GM21515 (cell line): ENCODE data around the gene C5AR1.
"Not testable (repeated sequence)": the region's sequence is repeated elsewhere in the genome, so short reads cannot be mapped to it uniquely, and the experiment has no call there.

ENCODE experiments used
- ATAC-seq: cut with Tn5 transposase; IDR thresholded peaks from one replicate; pipeline ENCODE4 v1.9.1; 2021; ENCODE audit not compliant: unreplicated experiment

The C5AR1 gene

GRCh38 chr19:47283405-47284059 lies 26.1 kb upstream of the C5AR1 start:
- ATAC-seq = no peak

- no peak for ATAC-seq
These were observed 25.2 kb upstream of the C5AR1 start for GRCh38 chr19:47284324-47284899.

- no peak for ATAC-seq
These were observed 13.6 kb upstream of the C5AR1 start for GRCh38 chr19:47296036-47296435.

- not testable (repeated sequence) for ATAC-seq
These were observed 8.8 kb upstream of the C5AR1 start for GRCh38 chr19:47300867-47301266.

- ATAC-seq = no peak
These were observed 7.4 kb upstream of the C5AR1 start for GRCh38 chr19:47302249-47302648.

- ATAC-seq = no peak
These were observed 5.7 kb upstream of the C5AR1 start for GRCh38 chr19:47303966-47304365.

GRCh38 chr19:47305309-47305751 lies 4.3 kb upstream of the C5AR1 start:
- ATAC-seq = no peak

- no peak for ATAC-seq
These were observed 3.4 kb upstream of the C5AR1 start for GRCh38 chr19:47306303-47306702.

- no peak for ATAC-seq
These were observed 623 bp upstream of the C5AR1 start for GRCh38 chr19:47309038-47309437.

- ATAC-seq = no peak
These were observed 662 bp downstream of the C5AR1 start for GRCh38 chr19:47310323-47310722.

- ATAC-seq = no peak
These were observed 1.2 kb downstream of the C5AR1 start for GRCh38 chr19:47310819-47311218.

- no peak for ATAC-seq
These were observed 2.8 kb downstream of the C5AR1 start for GRCh38 chr19:47312366-47313006.

- ATAC-seq = no peak
These were observed 4.2 kb downstream of the C5AR1 start for GRCh38 chr19:47313754-47314295.

- ATAC-seq = no peak
These were observed 5.6 kb downstream of the C5AR1 start for GRCh38 chr19:47315125-47315821.

- no peak for ATAC-seq
These were observed 6.9 kb downstream of the C5AR1 start for GRCh38 chr19:47316513-47316912.

- no peak for ATAC-seq
These were observed 10.5 kb downstream of the C5AR1 start for GRCh38 chr19:47319923-47320871.

GRCh38 chr19:47321630-47322029 lies 12.0 kb downstream of the C5AR1 start:
- no peak for ATAC-seq

- no peak for ATAC-seq
These were observed 12.4 kb downstream of the C5AR1 start for GRCh38 chr19:47322058-47322457.

GRCh38 chr19:47323409-47323808 lies 13.7 kb downstream of the C5AR1 start:
- no peak for ATAC-seq

GRCh38 chr19:47323872-47324271 lies 14.2 kb downstream of the C5AR1 start:
- ATAC-seq = no peak
